ENCODE measurements around the gene CENPA. TPM values are rescaled to one million over a fixed set of nuclear protein-coding genes. Genes with fewer than 3 reads are reported as not detected.
"Not testable (repeated sequence)": the region's sequence is repeated elsewhere in the genome, so short reads cannot be mapped to it uniquely, and the experiment has no call there.

The CENPA gene
- under 1 TPM in 2 of 3 donors, not detected in 1; 0.62 to 0.68 TPM for polyA plus RNA-seq

DNA sequence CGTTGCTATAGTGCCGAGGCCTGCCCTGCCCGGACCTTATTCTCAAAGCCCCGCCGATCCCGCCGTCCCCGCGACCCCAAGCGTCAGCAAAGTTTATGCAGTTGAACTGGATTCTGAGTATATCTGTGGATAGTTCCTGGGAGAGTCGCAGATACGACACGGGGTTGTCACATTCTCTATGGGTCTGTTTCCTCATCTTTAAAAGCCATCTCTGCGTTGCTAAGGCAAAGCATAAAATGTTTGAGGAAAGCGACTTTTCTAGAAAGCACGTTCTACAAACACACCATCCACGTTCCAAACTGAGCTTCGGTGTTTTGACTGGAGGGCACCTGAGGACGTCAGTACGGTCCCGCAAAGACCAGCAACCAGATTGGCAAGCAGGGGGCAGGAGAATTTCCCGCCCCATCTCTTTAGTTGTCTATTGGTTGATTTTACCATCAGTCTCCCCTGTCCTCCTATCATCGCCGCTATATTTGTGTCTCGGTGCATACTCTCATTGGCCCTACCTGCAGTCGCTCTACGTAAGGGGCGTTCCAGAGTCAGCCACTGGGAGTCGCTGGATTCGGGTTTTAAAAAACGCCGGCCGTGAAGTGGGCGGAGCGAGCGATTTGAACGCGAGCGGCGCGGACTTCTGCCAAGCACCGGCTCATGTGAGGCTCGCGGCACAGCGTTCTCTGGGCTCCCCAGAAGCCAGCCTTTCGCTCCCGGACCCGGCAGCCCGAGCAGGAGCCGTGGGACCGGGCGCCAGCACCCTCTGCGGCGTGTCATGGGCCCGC lies at the start of gene CENPA:
TSS of gene CENPA (plus strand) at position 626 of the 776 bp plus-strand sequence. CDS start at position 767, 141 bp downstream.
- Mint-ChIP-seq H3K27ac (peak within 1 kb of the TSS; percentile 70 to 92 (median 84)), H3K36me3 (peaks cover 0 to 4% (median 0%) of the 10 kb centered on the region in 3 donors), H3K27me3 (ENCODE audit: low read depth in 3 of 3) (peaks cover 0 to 9% (median 5%) of the 10 kb centered on the region in 3 donors), H3K4me1 (peaks cover 12 to 17% of the 10 kb centered on the region in 2 donors), H3K4me3 (peak within 1 kb of the TSS; percentile 84 to 93 (median 90)), H3K9me3 (no peaks in the 10 kb centered on the region)
- peak; percentile 94 to 97 (median 96) for DNase-seq

DNA sequence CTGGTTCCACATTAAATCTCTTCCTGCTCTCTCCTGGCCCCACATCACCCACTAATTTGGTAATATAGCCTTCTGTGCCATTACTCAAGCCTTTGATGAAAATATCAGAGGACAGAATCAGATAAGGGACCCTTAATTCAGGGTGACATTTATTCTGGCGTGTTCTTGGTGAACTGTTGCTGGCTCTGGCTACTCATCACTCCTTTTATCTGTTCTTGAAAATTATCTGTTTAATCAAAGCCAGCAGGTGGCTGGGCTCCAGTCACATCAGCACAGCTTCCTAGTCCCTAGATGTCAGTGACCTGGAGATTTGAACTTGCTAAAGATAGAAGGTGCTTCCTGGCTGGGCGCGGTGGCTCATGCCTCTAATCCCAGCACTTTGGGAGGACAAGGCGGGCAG lies 48.6 kb upstream of the CENPA start:
- DNase-seq, result no peak
- peaks cover 0 to under 1% (median 0%) of the 10 kb centered on the region in 3 donors for H3K36me3 Mint-ChIP-seq

DNA sequence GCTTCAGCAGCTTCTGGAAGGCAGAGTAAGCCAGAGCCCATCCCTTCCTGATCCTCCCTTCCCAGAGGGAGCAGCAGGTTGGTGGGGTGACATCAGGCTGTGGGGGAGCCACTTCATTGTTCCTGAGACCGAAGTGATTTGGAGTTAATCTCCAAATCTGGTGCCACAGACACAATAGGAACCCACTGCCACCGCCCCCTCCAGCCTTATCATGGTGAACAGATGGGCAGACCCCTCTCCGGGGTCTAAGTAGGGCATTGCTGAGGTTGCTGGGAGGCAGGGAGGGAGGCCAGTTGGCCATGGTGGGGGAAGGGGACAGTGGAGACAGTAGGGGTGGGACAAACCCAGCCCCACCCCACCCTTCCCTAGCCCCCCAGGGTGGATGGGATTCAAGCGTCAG lies 47.4 kb upstream of the CENPA start:
- Mint-ChIP-seq H3K4me3 (no peak overlapping the region), H3K9me3 (no peaks in the 10 kb centered on the region)

More for the DNA sequence above, 48.6 kb upstream of the CENPA start:
- Mint-ChIP-seq H3K27ac (no peak overlapping the region), H3K27me3 (ENCODE audit: low read depth in 3 of 3) (peaks cover 7 to 24% (median 10%) of the 10 kb centered on the region in 3 donors), H3K4me1 (peaks cover 29 to 53% of the 10 kb centered on the region in 2 donors), H3K4me3 (no peak overlapping the region), H3K9me3 (no peaks in the 10 kb centered on the region)

DNA sequence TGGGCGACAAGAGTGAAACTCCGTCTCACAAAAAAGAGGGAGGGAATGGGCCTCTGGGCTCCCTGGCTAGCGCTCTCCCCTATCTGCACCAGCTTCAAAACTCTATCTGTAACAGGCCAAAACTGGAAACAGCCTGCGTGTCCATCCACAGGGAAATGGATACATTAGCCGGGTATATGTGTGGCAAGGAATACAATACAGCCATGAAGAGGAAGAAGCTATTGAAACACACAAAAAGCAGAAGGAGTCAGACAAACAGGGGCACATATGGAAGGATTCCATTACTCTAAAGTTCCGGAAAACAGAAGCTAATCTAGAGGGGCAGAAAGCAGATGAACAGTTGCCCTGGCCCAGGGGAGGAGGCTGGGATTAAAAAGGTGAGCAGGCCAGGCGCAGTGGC lies 46.3 kb upstream of the CENPA start:
- peak overlapping the region in 2 of 5 donors; percentile 8 to 30 for H3K4me3 Mint-ChIP-seq
- H3K36me3 Mint-ChIP-seq, result no peaks in the 10 kb centered on the region
- H3K9me3 Mint-ChIP-seq, result no peaks in the 10 kb centered on the region
- peaks cover 5 to 22% (median 7%) of the 10 kb centered on the region in 3 donors for H3K27me3 Mint-ChIP-seq (ENCODE audit: low read depth in 3 of 3)
- H3K27ac Mint-ChIP-seq, result peak overlapping the region in 1 of 6 donors; percentile 14
- DNase-seq, result no peak
- H3K4me1 Mint-ChIP-seq, result peaks cover 30 to 53% of the 10 kb centered on the region in 2 donors

More for the DNA sequence above, 47.4 kb upstream of the CENPA start:
- H3K27me3 Mint-ChIP-seq (ENCODE audit: low read depth in 3 of 3), result peaks cover 4 to 22% (median 7%) of the 10 kb centered on the region in 3 donors
- no peak for DNase-seq
- no peak overlapping the region for H3K27ac Mint-ChIP-seq
- H3K36me3 Mint-ChIP-seq, result no peaks in the 10 kb centered on the region
- peaks cover 30 to 53% of the 10 kb centered on the region in 2 donors for H3K4me1 Mint-ChIP-seq

DNA sequence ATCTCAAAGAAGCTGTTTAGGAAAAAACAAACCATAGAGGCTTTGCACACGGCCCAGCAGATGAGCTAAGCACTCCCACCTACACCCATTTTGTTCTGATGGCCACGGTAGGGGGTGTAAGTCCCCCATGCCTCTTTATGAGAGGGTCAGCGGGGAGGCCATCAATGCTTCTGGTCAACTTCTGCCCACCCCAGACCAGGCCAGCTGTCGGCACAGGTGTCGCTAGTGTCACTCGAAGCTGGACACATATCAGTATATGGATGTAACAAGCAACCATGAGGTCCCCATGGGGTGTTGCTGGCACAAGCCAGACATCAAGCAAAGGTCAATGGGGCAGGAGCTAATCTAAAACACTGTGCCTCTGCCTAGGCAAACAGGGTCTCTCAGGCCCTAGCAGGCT lies 45.5 kb upstream of the CENPA start:
- DNase-seq, result no peak
- Mint-ChIP-seq H3K9me3 (no peaks in the 10 kb centered on the region), H3K4me1 (peaks cover 27 to 48% of the 10 kb centered on the region in 2 donors), H3K27ac (peak overlapping the region in 1 of 6 donors; percentile 5), H3K36me3 (no peaks in the 10 kb centered on the region), H3K4me3 (no peak overlapping the region), H3K27me3 (ENCODE audit: low read depth in 3 of 3) (peaks cover 6 to 20% (median 7%) of the 10 kb centered on the region in 3 donors)

GRCh38 chr2:26740890-26741302 lies 45.0 kb upstream of the CENPA start:
- DNase-seq, result peak; percentile 43 to 63 (median 45)
- Mint-ChIP-seq H3K27ac (peak overlapping the region in 4 of 6 donors; percentile 5 to 65 (median 45)), H3K4me3 (peak overlapping the region; percentile 38 to 85 (median 70)), H3K36me3 (no peaks in the 10 kb centered on the region), H3K4me1 (peaks cover 23 to 42% of the 10 kb centered on the region in 2 donors), H3K9me3 (no peaks in the 10 kb centered on the region), H3K27me3 (ENCODE audit: low read depth in 3 of 3) (peaks cover 8 to 14% (median 10%) of the 10 kb centered on the region in 3 donors)

- Mint-ChIP-seq H3K9me3 (no peaks in the 10 kb centered on the region), H3K4me1 (peaks cover 17 to 33% of the 10 kb centered on the region in 2 donors), H3K4me3 (no peak overlapping the region), H3K27ac (no peak overlapping the region), H3K27me3 (ENCODE audit: low read depth in 3 of 3) (peaks cover 6 to 11% (median 8%) of the 10 kb centered on the region in 3 donors), H3K36me3 (no peaks in the 10 kb centered on the region)
- no peak for DNase-seq
These were observed 43.6 kb upstream of the CENPA start for GRCh38 chr2:26742048-26742770.

DNA sequence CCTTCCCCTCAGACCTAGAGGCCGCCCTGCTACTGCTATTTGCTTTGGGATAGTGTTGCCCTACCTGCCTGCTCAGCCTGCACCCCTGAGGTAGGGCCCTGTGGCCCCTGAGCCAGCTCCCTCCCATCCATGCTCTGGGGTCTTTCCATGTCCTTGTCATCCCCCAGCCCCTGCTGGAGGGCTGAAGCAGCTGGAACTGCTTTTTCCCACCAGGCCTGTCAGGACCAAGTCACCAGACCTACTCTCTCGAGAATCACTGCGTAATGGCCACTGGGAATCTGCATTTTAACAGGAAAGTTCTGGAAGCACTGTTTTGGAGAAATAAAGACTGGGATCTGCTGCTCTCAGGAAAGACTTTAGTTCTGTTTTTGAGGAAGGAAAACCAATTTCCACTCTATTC lies 42.0 kb upstream of the CENPA start:
- Mint-ChIP-seq H3K27ac (no peak overlapping the region), H3K36me3 (no peaks in the 10 kb centered on the region), H3K4me3 (no peak overlapping the region), H3K27me3 (ENCODE audit: low read depth in 3 of 3) (peaks cover 6 to 9% (median 6%) of the 10 kb centered on the region in 3 donors), H3K9me3 (no peaks in the 10 kb centered on the region), H3K4me1 (peaks cover 17 to 30% of the 10 kb centered on the region in 2 donors)
- DNase-seq, result no peak

DNA sequence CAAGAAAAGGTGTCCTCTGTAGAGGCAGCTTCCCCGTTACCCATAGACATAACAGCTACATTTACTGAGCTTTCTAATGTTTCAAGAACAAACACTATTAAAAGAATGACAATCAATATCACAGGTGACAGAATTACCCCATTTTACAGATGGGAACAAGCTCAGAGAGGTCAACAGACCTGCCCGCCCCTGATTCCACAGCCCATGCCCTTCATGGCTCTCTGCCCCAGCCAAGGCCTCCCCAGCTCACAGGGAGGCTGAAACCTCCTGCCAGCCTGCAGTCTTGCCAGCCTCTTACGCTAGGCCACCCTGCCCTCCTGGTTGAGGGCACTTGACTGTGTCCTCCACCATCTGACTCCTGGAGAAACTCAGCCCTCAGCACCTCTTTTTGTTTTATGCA lies 40.9 kb upstream of the CENPA start:
- H3K4me3 Mint-ChIP-seq, result no peak overlapping the region
- no peaks in the 10 kb centered on the region for H3K9me3 Mint-ChIP-seq
- DNase-seq, result no peak
- peaks cover 6 to 7% (median 7%) of the 10 kb centered on the region in 3 donors for H3K27me3 Mint-ChIP-seq (ENCODE audit: low read depth in 3 of 3)
- no peaks in the 10 kb centered on the region for H3K36me3 Mint-ChIP-seq
- peaks cover 17 to 20% of the 10 kb centered on the region in 2 donors for H3K4me1 Mint-ChIP-seq
- no peak overlapping the region for H3K27ac Mint-ChIP-seq

DNA sequence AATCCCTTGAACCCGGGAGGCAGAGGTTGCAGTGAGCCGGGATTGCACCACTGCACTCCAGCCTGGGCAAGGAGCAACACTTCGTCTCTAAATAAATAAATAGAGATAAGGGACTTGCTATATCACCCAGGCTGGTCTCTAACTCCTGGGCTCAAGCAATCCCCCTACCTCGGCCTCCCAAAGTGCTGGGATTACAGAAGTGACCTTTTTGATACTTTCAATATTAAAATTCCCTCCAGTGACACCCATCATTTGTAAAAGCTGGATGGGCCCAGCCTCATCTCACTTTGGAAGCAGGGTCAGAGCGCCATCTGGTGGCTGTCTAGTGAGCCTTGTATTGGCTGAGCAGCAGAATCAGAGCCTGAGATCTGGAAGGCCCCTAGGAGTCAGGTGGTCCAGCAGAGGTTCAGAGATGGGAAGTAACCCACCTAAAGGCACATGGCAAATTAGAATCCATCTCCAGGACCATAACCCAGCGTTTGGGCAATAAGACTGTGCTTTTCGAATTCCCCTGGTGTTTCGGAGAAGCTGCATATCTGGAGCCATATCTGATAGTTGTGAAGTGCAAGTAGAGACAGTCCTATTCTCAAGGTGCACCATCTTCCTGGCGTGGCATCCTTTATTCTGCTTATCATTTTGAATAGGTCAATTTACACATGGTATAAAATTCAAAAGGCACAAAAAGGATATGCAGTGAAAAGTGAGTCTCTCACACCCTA lies 40.1 kb upstream of the CENPA start:
- H3K27ac Mint-ChIP-seq, result no peak overlapping the region
- no peaks in the 10 kb centered on the region for H3K9me3 Mint-ChIP-seq
- peaks cover 12% of the 10 kb centered on the region in 2 donors for H3K4me1 Mint-ChIP-seq
- H3K4me3 Mint-ChIP-seq, result no peak overlapping the region
- H3K36me3 Mint-ChIP-seq, result no peaks in the 10 kb centered on the region
- peak; percentile 69 to 72 (median 70) for DNase-seq
- H3K27me3 Mint-ChIP-seq (ENCODE audit: low read depth in 3 of 3), result peaks cover 6 to 7% (median 7%) of the 10 kb centered on the region in 3 donors

- no peak overlapping the region for H3K27ac Mint-ChIP-seq
- H3K27me3 Mint-ChIP-seq (ENCODE audit: low read depth in 3 of 3), result peaks cover 2 to 7% (median 6%) of the 10 kb centered on the region in 3 donors
- peaks cover under 1 to 1% of the 10 kb centered on the region in 2 donors for H3K4me1 Mint-ChIP-seq
- H3K4me3 Mint-ChIP-seq, result no peak overlapping the region
- no peaks in the 10 kb centered on the region for H3K9me3 Mint-ChIP-seq
- DNase-seq, result no peak
- no peaks in the 10 kb centered on the region for H3K36me3 Mint-ChIP-seq
These were observed 38.9 kb upstream of the CENPA start for GRCh38 chr2:26746934-26747333.

- not testable (repeated sequence) for H3K4me3 Mint-ChIP-seq; H3K9me3 Mint-ChIP-seq; H3K27ac Mint-ChIP-seq; H3K27me3 Mint-ChIP-seq (ENCODE audit: low read depth in 3 of 3); H3K36me3 Mint-ChIP-seq; DNase-seq; H3K4me1 Mint-ChIP-seq
These were observed 36.0 kb upstream of the CENPA start for GRCh38 chr2:26749787-26750420.

- not testable (repeated sequence) for H3K9me3 Mint-ChIP-seq; H3K4me3 Mint-ChIP-seq; H3K4me1 Mint-ChIP-seq; DNase-seq; H3K27ac Mint-ChIP-seq; H3K27me3 Mint-ChIP-seq (ENCODE audit: low read depth in 3 of 3); H3K36me3 Mint-ChIP-seq
These were observed 35.4 kb upstream of the CENPA start for GRCh38 chr2:26750467-26750866.
